CD4-positive, alpha-beta T cell treated with Interleukin-4 for 1 hour (primary cell): ENCODE data around the gene C2CD4A.
"Not testable (repeated sequence)": the region's sequence is repeated elsewhere in the genome, so short reads cannot be mapped to it uniquely, and the experiment has no call there.

Experiments used
- DNase-seq, 2 donors: peaks; one replicate each; pipeline ENCODE4 v3.0.0-alpha.2; 2020 to 2022

The C2CD4A gene, protein sequence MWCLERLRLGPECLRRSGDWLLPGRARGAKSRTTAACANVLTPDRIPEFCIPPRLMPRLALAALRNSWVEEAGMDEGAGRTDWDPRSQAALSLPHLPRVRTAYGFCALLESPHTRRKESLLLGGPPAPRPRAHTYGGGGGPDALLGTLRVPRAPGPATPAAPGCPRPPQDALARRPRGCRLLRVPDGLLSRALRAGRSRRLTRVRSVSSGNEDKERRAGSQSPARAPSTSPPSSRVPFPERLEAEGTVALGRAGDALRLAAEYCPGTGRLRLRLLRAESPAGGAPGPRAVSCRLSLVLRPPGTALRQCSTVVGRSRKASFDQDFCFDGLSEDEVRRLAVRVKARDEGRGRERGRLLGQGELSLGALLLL

DNA sequence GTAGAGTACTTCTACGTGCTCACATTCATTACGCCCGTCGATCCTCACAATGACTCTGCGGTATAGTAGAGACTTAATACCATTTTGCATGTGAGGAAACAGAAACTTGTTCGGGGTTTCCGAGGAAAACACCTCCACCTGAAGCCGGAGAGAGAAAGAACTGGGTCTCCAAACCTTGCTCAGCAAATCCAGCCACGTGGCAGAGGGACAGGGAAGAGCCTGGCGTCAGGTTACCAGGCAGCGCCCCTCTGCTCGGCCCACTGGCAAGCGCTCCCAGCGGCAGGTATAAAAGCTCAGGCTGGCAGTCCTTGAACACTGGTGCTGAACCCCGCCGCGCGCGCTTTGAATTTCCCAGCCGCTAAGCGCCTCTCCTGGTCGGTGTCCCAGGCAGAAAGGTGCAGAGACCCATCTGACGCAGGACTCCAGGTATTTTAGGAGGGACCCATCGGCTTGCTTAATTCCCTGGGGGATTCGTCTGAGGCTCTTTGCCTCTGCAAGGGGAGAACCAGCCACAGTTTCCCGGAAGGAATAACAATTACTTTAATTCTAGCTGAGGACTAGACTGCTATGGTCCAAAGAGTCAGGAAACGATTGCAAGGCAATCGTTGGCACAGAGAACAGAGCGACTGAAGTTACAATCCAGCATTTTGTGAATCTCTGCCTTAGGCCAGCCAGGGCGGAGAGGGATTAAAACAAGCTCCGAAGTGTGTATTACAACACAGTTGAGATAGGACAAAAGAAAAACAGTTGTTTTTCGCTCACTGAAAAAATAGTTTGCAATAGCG is at the start of gene C2CD4A:
C2CD4A (plus strand) TSS at position 315 of the 785 bp plus-strand sequence. CDS start 637 bp downstream, outside the sequence.
- peak; percentile 43 to 56 for DNase-seq

DNA sequence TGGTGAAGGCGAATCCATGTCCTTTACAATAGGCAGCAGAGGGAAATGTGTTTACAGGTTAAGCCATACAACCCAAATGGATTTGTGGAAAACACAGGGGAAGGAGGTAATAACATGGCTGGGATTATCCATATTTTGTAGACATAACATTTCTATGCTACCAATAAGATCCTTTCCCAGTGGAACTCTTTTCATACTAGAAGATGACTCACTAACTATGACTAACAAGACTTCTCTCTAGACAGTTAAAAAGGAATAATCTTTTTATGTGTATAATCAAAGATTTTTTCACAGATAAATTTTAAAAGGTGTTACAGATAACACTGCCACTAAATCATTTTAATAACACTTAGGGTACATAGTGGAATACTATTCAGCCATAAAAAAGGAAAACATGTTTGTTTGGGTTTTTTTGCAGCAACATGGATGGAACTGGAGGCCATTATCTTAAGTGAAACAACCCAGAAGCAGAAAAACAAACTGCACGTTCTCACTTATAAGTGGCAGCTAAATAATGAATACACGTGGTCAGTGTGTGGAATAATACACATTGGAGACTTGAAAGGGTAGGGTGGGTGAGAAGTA is 46.1 kb upstream of the C2CD4A start:
- no peak for DNase-seq

DNA sequence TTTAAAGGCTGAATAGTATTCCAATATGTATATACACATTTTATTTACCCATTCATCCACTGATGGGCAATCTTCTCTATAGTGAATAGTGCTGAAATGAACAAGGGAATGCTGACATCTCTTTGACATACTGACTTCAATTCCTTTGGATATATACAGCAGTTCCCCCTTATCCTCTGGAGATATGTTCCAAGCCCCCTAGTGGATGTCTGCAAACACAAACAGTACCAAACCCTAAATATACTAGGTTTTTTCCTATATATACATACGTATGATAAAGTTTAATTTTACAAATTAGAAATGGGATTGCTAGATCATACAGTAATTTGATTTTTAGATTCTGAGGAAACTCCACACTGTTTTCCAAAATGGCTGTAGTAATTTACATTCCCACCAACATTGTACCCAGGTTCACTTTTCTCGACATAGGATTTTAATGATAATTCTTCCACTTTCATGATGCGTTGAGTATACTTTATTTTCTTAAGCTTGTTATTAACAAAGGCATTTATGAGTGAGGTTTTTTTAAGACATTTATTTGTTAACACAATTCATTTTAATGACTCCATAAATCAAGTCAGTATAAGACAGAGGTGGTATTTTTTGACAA is 44.7 kb upstream of the C2CD4A start:
- DNase-seq = no peak

DNA sequence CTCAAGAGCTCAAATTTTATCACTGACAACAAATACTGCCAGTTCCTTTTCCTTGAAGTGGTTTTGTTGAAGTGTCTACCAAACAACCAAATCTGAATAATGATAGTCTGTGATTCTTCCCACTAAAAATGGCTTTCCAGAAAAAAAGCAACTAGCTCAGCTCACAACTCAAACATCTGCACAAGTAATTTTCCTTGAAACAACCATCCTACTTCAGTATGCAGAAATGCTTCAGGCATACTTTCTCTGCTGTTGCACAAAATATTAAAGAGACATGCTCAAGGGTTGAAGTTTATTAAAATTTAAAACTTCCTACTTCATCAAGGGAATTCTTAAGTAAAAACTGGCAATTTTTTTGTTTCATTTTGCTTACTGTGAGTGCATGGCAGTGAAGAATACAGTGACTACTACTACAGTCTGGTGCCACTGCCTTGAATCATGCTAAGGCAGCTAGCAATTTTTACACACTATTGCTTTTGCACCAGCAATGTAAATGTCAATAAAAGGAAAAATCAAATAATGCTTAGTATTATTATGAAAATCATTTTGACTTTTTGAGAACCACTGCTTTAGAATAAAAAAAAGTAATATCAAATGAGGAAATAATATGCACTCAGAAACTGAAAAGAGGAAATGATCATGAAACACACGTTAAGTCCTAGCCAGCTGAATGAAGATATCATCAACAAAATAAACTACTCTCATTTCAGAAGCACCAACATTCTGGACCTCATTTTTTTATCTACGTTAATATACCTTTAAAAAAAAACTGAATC is 40.1 kb upstream of the C2CD4A start:
- no peak for DNase-seq

DNA sequence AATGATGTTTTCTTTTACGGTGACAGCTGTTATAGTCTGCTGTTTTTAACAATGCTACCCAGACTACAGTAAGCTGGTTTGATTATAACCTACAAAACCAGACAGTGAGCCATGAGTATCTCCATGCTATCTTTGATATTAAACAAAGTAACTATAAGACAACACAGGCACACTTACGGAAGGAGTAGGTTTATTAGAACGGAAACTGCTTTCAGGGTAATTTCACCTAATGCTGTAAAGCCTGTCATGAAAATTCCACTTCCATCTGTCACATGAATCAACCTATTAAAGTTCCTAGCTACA is 39.6 kb upstream of the C2CD4A start:
- no peak for DNase-seq

DNA sequence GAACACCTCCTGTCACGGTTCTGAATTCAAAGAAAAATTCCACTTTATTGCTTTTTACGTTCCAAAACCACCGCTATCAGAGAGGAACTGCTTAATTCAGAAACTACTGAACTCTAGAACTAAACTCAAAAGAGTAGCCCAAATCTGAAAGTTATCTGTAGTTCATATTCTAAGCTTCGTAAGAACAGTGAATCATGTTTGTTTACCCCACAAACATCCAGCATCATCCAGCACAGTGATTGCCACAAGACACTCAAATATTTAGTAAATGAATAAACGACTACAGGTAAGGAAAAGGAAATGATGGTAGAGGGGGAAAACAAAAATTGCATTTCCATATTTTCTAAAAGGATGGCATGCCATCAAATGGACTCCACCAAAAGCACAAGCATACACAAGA is 38.9 kb upstream of the C2CD4A start:
- no peak for DNase-seq

DNA sequence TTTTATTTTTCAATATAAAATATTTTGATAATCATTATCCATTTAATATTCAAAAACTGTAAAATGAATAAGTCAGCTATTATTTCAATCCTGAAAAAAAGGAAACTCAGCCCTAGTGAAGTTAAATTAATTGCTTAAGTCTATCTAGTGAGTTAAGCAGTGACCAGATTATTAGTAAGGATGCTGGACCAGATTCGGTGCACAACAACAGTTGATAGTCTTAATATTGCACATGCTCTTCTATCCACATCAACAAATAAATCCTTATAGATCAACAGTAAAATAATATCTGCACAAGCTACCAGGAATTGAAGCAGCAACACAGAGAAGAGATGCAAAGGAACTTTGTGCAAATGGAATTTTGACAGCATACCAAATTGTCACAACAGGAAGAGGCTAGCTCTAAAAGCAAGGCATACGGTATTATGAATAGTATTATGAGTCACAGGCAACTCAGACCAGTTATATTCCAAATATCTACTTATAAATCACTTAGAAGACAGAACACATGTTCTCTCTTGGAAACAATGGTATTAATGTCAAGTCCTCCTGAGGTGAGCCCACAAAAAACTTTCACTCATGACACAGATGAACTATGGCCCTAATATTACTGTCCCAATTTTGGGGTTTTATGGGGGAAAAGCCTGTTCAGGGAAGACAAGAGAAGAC is 31.4 kb upstream of the C2CD4A start:
- DNase-seq = no peak

DNA sequence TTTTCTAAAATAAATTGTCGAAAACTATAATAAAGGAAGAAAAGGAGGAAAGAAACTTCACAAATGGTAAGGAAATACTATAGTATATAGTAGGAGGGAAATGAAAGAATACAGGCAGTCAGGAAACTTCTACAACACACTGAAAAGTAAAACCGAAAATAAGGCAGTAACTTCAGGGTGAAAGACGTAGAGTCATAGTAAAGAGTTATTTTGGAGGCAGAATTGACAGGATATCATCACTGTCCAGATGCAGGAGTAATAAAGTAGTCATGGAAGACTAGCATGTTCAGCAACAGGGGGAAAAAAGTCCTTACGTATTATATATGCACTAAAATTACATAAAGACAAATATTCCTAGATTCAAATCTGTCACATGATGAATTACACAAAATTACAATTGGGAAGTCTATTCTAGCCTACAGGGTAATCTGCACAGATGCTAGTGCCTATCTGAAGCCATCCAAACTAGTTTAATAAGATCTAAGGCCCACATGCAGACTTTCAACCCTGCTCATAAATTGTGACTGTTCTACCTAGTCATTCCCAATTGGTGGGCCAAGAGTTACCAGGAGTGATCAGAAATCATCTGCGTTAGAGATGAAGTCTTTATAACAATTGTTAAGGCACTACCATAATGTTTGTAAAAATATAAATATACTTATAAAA is 20.6 kb upstream of the C2CD4A start:
- no peak for DNase-seq

DNA sequence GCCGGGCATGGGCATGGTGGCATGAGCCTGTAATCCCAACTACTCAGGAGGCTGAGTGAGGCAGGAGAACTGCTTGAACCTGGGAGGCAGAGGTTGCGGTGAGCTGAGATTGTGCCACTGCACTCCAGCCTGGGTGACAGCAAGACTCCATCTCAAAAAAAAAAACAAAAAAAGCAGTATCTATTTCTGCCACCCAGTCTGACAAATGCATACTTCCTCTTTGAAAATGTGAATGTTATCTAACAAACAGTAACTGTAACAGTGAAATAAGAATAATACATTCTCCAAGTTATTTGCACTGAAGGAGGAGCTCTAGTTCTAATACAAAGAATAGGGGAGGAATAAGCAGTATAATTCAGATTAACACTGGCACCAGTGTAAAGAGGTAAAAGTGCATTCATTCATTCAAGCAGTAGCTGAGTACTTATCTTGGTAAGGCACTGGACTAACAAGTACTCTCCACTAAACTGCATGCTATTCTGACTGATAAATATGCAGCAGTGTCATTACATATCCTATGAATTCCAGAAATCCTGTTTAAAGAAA is 19.4 kb upstream of the C2CD4A start:
- no peak for DNase-seq

DNA sequence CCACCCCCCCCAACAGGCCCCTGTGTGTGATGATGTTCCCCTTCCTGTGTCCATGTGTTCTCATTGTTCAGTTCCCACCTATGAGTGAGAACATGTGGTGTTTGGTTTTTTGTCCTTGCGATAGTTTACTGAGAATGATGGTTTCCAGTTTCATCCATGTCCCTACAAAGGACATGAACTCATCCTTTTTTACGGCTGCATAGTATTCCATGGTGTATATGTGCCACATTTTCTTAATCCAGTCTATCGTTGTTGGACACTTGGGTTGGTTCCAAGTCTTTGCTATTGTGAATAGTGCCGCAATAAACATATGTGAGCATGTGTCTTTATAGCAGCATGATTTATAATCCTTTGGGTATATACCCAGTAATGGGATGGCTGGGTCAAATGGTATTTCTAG is 18.5 kb upstream of the C2CD4A start:
- DNase-seq = not testable (repeated sequence)

DNA sequence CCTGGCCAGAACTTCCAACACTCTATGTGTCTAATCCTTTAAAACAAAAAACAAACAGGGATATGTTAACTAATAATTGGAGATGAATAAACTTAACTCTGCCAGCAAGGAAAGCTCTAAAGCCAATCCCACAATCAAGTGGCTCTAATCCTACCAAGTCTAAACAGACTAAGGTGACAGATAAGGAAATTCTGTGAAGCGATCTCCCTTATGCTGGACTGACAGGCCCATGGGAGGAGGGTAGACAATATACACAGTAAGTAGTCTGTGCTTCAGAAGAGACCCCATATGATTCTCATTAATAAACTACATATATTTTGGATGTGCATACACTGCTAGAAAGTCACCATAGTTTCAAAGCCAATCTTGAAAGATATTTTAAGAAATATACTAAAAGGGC is 16.7 kb upstream of the C2CD4A start:
- no peak for DNase-seq

DNA sequence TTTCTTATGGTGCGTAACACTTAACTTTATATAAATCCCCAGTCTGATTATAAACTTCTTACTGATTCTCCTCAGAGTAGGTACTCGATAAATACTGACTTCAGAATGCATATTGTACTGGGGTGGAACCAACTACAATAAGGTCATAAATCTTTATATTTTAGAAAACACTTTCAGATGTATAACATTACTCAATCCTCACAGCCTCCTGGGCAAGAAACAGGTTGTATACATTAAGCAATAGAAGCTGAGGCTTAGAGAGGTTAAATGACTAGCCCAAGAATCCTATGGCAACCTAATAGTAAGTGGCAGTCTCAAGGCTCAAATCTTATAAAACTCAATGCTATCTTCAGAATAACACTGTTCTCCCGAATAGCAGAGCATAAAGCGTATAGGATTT is 15.6 kb upstream of the C2CD4A start:
- DNase-seq = no peak

DNA sequence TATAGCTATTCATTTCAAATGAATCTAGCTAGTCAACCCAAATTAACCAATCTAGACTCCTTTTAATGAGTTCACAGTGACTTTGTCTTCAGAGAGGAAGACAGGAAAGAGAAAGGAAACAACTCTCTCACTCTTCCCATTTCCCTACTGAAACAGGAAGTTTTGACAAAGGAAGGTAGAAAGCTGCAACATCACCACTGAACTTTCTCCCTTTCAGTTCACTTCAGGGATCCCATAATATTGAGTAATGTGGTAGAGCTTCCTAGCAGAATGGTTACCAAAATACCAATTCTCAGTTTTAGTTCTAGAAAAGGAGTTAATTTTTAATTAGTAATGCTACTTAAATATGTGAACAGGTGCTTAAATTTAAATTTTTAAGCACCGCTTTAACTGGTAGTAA is 14.1 kb upstream of the C2CD4A start:
- DNase-seq = no peak

DNA sequence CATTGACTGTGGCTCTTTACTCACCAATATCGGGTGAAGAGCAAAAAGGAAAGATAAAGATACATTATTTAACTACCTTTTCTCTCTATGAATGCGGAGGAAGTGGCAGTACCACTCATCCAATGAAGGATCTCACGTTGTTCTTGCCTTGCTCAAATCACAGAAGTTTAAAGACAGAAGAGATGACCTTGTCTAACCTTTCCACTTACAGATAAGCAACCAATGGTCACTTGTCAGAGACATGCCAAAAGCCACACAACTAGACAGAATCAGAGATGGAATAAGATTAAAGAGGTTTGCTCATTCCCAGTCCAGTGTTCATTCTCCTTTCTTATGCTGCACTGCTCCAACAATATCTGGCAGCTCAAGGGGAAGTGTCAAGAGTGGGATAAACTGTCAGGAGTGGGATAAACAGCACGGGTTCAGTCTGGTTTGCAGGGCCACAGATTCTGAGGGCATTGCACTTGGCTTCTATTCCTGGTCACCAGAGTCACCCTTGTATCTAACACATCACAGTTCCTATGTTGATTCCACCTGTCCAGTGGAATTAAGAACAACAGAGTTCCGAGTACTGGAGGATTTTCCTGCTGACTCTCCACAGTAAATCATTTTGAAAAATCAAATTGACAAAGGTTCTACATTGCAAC is 13.2 kb upstream of the C2CD4A start:
- no peak for DNase-seq

DNA sequence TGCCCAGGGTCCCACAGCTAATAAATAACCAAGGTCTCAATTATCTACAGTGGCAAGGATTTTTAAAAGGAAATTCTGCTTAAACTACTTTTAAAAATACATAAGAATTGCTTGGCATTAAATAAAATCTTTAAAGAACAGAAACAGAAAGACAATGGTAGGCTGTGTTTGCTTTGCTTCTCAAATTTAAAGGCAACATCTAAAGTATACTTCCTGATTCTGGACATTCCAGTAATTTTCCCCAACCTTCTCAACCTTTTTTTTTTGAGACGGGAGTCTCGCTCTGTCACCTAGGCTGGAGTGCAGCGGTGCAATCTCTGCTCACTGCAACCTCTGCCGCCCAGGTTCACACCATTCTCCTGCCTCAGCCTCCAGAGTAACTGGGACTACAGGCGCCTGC is 11.8 kb upstream of the C2CD4A start:
- DNase-seq = no peak

DNA sequence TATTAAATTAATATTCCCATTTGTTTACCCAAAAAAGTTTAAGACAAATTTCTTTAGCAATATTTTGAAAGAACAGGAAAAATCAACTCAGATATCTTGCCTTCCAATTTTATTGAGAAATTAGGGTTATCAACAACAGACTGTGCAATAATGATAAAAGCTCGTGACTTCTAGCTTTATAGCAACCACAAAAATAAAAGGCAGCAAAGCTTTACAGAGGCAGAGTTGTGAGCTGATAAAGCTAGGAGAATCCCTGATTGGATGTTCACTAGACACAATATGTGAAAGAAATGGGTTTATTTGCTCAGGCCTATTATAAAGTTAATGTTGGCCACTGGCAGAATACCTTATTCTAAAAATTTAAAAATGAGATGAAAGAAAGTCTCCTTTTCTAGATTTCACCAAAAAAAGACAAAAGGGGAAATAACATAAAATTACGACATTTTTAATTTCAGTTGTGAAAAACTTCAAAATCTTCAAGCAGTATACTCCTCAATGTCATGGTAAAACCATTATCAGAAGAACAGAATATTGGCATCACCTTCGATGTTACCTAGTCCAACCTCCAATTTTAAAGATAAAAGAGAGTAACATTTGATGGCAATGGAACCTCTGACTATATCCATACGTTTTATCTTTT is 9.3 kb upstream of the C2CD4A start:
- no peak for DNase-seq

DNA sequence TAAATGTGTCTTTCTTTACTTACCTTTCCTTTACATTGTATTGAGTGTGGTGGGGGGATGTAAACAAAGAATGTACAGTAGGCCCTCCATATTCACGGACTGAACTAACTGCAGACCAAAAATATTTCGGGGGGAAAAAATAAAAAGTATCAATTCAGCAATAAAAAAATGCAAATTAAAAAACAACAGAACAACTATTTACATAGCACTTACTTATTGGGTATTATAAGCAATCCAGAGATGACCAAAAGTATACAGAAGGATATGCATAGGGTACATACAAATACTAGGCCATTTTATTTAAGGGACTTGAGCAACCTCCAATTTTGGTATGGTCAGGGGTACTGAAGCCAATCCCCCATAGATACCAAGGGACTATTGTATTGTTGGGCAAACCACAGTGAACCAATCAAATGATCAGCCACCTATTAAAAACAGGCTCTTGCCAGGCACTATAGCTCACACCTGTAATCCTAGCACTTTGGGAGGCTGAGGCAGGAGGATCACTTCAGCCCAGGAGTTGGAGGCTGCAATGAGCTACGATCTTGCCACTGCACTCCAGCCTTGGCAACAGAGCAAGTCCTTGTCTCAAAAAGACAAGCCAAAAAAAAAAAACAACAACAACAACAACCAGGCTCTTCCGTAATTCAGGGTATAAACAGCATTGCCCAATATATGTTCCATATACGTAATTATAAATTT is 8.3 kb upstream of the C2CD4A start:
- DNase-seq = no peak

DNA sequence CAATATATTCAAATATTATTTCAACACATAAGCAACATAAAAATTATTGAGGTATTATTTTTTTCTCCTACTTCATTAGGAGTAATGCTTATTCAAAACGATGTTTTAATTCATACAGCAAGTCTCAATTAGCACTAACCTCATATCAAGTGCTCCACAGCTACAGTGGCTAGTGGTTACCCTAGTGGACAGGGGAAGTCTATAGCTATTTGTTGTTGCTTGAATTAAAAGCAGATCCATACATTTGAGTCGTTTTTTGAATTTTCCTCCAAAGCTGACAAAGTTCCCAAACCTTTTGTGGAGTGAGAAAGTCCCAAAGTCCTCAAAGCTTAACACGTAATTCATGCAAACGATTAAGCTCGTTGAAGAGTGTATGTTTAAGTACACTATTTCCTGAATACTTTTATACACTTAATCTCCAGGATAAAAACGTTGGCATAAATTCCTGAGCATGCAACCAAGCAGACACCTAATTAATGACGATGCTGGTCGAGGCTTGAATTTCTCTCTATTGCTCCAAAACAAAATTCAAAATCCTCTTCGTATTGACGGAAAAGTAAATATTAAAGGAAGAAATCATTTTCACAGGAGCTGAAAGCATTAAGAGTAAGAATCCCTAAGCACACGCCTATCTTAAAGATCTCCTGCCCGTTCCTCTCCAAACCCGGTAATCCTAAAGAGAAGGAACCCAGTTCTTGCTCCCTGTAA is 7.5 kb upstream of the C2CD4A start:
- peak in 1 of 2 donors; percentile 25 for DNase-seq

DNA sequence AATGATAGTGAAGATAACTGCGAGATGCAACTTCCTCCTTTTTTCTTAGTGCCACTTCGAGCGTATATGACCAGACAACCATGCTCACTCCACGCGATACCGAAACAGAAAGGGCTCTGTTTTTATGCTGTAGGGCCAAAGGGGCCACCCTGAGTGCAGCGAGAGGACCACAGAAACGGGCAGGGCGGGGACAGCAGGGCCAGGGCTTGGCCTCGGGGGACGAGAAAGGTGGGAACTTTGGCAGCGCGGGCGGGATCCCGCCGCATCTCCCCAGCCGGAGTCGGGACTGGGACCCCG is 7.0 kb upstream of the C2CD4A start:
- peak; percentile 72 to 75 for DNase-seq
